ENCODE data around the gene GTPBP4.

GTPBP4 gene

GRCh38 chr10:955127-955819, 33.0 kb upstream of the GTPBP4 start:
- H3K4me1 ChIP-seq (ENCODE audit: insufficient read depth, low read length): no peaks in the 10 kb centered on the region
- no peaks in the 10 kb centered on the region for H3K36me3 ChIP-seq (ENCODE audit: insufficient read depth, low read length)
- H3K9me3 ChIP-seq (ENCODE audit: low read length): no peaks in the 10 kb centered on the region
- no peak overlapping the region for H3K27ac ChIP-seq (ENCODE audit: low read depth, low read length)
- H3K4me3 ChIP-seq (ENCODE audit: low read depth in 1 of 2, low read length in 2 of 2): no peak overlapping the region
- H3K27me3 ChIP-seq (ENCODE audit: control insufficient read depth in 1 of 2, insufficient read depth in 2 of 2, low read length in 2 of 2): no peaks in the 10 kb centered on the region
- no peak overlapping the region for H3K9ac ChIP-seq (ENCODE audit: low read length)

GRCh38 chr10:955820-956217, 32.4 kb upstream of the GTPBP4 start:
- no peaks in the 10 kb centered on the region for H3K9me3 ChIP-seq (ENCODE audit: low read length)
- H3K4me1 ChIP-seq (ENCODE audit: insufficient read depth, low read length): no peaks in the 10 kb centered on the region
- H3K9ac ChIP-seq (ENCODE audit: low read length): no peak overlapping the region
- no peak overlapping the region for H3K27ac ChIP-seq (ENCODE audit: low read depth, low read length)
- no peaks in the 10 kb centered on the region for H3K36me3 ChIP-seq (ENCODE audit: insufficient read depth, low read length)
- H3K27me3 ChIP-seq (ENCODE audit: control insufficient read depth in 1 of 2, insufficient read depth in 2 of 2, low read length in 2 of 2): no peaks in the 10 kb centered on the region
- H3K4me3 ChIP-seq (ENCODE audit: low read depth in 1 of 2, low read length in 2 of 2): no peak overlapping the region

DNA sequence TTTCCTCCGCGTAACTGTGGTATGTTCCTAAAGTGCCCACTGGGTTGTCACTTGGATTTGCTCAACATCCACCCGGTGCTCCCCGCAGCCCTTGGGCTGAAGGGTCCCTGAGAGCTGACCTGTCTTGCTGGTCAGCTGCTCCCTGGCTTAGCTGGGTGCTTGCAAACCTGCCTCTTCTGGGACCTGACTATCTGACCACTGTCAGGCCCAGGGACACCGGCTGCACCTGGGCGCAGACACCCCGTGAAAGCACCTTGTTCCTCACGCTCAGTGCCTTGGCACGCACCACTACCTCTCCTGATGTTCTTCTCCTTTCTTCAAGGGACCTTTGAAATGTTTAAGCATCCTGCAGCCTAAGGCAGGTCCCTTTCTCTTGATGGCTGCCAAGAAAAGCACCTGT, 30.1 kb upstream of the GTPBP4 start:
- Histone ChIP-seq H3K9me3 (ENCODE audit: low read length) (no peaks in the 10 kb centered on the region), H3K27ac (ENCODE audit: low read depth, low read length) (no peak overlapping the region), H3K9ac (ENCODE audit: low read length) (no peak overlapping the region), H3K36me3 (ENCODE audit: insufficient read depth, low read length) (no peaks in the 10 kb centered on the region), H3K4me3 (ENCODE audit: low read depth in 1 of 2, low read length in 2 of 2) (no peak overlapping the region), H3K27me3 (ENCODE audit: control insufficient read depth in 1 of 2, insufficient read depth in 2 of 2, low read length in 2 of 2) (no peaks in the 10 kb centered on the region), H3K4me1 (ENCODE audit: insufficient read depth, low read length) (no peaks in the 10 kb centered on the region)

GRCh38 chr10:958856-959255, 29.4 kb upstream of the GTPBP4 start:
- no peak overlapping the region for H3K27ac ChIP-seq (ENCODE audit: low read depth, low read length)
- no peaks in the 10 kb centered on the region for H3K27me3 ChIP-seq (ENCODE audit: control insufficient read depth in 1 of 2, insufficient read depth in 2 of 2, low read length in 2 of 2)
- no peak overlapping the region for H3K9ac ChIP-seq (ENCODE audit: low read length)
- H3K9me3 ChIP-seq (ENCODE audit: low read length): no peaks in the 10 kb centered on the region
- no peak overlapping the region for H3K4me3 ChIP-seq (ENCODE audit: low read depth in 1 of 2, low read length in 2 of 2)
- H3K4me1 ChIP-seq (ENCODE audit: insufficient read depth, low read length): no peaks in the 10 kb centered on the region
- no peaks in the 10 kb centered on the region for H3K36me3 ChIP-seq (ENCODE audit: insufficient read depth, low read length)

DNA sequence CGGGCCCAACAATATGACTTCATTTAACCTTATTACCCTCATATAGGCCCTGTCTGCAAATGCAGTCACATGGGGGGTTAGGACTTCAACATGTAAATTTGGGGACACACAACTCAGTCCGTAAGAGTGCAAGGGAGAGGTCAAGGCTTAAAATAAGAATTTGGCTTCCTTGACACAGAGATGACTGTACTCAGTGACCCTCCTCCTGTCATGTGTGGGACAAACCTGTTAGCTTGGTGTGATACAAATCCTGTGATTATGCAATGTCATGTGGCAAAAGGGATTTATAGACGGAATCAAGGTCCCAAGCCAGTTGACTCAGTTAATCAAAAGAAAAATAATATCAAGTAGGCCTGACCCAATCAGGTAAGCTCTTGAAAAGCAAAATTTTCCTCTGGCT, 25.9 kb upstream of the GTPBP4 start:
- Histone ChIP-seq H3K4me1 (ENCODE audit: insufficient read depth, low read length) (no peaks in the 10 kb centered on the region), H3K36me3 (ENCODE audit: insufficient read depth, low read length) (no peaks in the 10 kb centered on the region), H3K27me3 (ENCODE audit: control insufficient read depth in 1 of 2, insufficient read depth in 2 of 2, low read length in 2 of 2) (no peaks in the 10 kb centered on the region), H3K4me3 (ENCODE audit: low read depth in 1 of 2, low read length in 2 of 2) (no peak overlapping the region), H3K9ac (ENCODE audit: low read length) (no peak overlapping the region), H3K9me3 (ENCODE audit: low read length) (no peaks in the 10 kb centered on the region), H3K27ac (ENCODE audit: low read depth, low read length) (no peak overlapping the region)

- no peak overlapping the region for H3K4me3 ChIP-seq (ENCODE audit: low read depth in 1 of 2, low read length in 2 of 2)
- no peaks in the 10 kb centered on the region for H3K36me3 ChIP-seq (ENCODE audit: insufficient read depth, low read length)
- H3K4me1 ChIP-seq (ENCODE audit: insufficient read depth, low read length): no peaks in the 10 kb centered on the region
- H3K9me3 ChIP-seq (ENCODE audit: low read length): no peaks in the 10 kb centered on the region
- H3K27me3 ChIP-seq (ENCODE audit: control insufficient read depth in 1 of 2, insufficient read depth in 2 of 2, low read length in 2 of 2): no peaks in the 10 kb centered on the region
- H3K27ac ChIP-seq (ENCODE audit: low read depth, low read length): no peak overlapping the region
- no peak overlapping the region for H3K9ac ChIP-seq (ENCODE audit: low read length)
Observed at GRCh38 chr10:963186-963585, 25.0 kb upstream of the GTPBP4 start.

DNA sequence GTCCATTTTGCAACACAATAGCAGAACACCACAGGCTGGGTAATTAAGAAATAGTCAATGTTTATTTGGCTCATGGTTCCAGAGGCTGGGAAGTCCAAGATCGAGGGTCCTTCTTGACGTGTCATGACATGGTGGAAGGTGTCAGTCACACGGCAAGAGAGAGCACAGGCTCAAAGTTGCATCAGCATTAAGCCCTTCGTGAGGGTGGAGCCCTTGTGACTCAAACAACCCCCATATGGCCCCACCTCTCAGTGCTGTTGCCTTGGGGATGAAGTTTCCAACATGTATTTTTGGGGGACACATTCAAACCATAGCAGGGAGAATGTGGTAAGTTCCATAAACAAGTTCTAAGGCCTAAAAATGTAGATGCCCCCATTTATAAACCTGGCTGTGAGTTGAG, 24.6 kb upstream of the GTPBP4 start:
- Histone ChIP-seq H3K27ac (ENCODE audit: low read depth, low read length) (no peak overlapping the region), H3K9ac (ENCODE audit: low read length) (no peak overlapping the region), H3K36me3 (ENCODE audit: insufficient read depth, low read length) (no peaks in the 10 kb centered on the region), H3K4me1 (ENCODE audit: insufficient read depth, low read length) (no peaks in the 10 kb centered on the region), H3K27me3 (ENCODE audit: control insufficient read depth in 1 of 2, insufficient read depth in 2 of 2, low read length in 2 of 2) (no peaks in the 10 kb centered on the region), H3K9me3 (ENCODE audit: low read length) (no peaks in the 10 kb centered on the region), H3K4me3 (ENCODE audit: low read depth in 1 of 2, low read length in 2 of 2) (no peak overlapping the region)

GRCh38 chr10:964321-964987, 23.8 kb upstream of the GTPBP4 start:
- H3K9ac ChIP-seq (ENCODE audit: low read length): no peak overlapping the region
- H3K27me3 ChIP-seq (ENCODE audit: control insufficient read depth in 1 of 2, insufficient read depth in 2 of 2, low read length in 2 of 2): no peaks in the 10 kb centered on the region
- H3K4me1 ChIP-seq (ENCODE audit: insufficient read depth, low read length): no peaks in the 10 kb centered on the region
- no peak overlapping the region for H3K27ac ChIP-seq (ENCODE audit: low read depth, low read length)
- H3K9me3 ChIP-seq (ENCODE audit: low read length): no peaks in the 10 kb centered on the region
- H3K4me3 ChIP-seq (ENCODE audit: low read depth in 1 of 2, low read length in 2 of 2): no peak overlapping the region
- H3K36me3 ChIP-seq (ENCODE audit: insufficient read depth, low read length): no peaks in the 10 kb centered on the region

GRCh38 chr10:964988-965417, 23.2 kb upstream of the GTPBP4 start:
- no peak overlapping the region for H3K9ac ChIP-seq (ENCODE audit: low read length)
- H3K27ac ChIP-seq (ENCODE audit: low read depth, low read length): no peak overlapping the region
- H3K9me3 ChIP-seq (ENCODE audit: low read length): no peaks in the 10 kb centered on the region
- H3K4me3 ChIP-seq (ENCODE audit: low read depth in 1 of 2, low read length in 2 of 2): no peak overlapping the region
- H3K27me3 ChIP-seq (ENCODE audit: control insufficient read depth in 1 of 2, insufficient read depth in 2 of 2, low read length in 2 of 2): no peaks in the 10 kb centered on the region
- H3K4me1 ChIP-seq (ENCODE audit: insufficient read depth, low read length): no peaks in the 10 kb centered on the region
- no peaks in the 10 kb centered on the region for H3K36me3 ChIP-seq (ENCODE audit: insufficient read depth, low read length)

- no peaks in the 10 kb centered on the region for H3K9me3 ChIP-seq (ENCODE audit: low read length)
- no peaks in the 10 kb centered on the region for H3K36me3 ChIP-seq (ENCODE audit: insufficient read depth, low read length)
- H3K9ac ChIP-seq (ENCODE audit: low read length): no peak overlapping the region
- no peak overlapping the region for H3K4me3 ChIP-seq (ENCODE audit: low read depth in 1 of 2, low read length in 2 of 2)
- peaks cover 9% of the 10 kb centered on the region for H3K4me1 ChIP-seq (ENCODE audit: insufficient read depth, low read length)
- no peak overlapping the region for H3K27ac ChIP-seq (ENCODE audit: low read depth, low read length)
- no peaks in the 10 kb centered on the region for H3K27me3 ChIP-seq (ENCODE audit: control insufficient read depth in 1 of 2, insufficient read depth in 2 of 2, low read length in 2 of 2)
Observed at GRCh38 chr10:966466-967235, 21.6 kb upstream of the GTPBP4 start.

DNA sequence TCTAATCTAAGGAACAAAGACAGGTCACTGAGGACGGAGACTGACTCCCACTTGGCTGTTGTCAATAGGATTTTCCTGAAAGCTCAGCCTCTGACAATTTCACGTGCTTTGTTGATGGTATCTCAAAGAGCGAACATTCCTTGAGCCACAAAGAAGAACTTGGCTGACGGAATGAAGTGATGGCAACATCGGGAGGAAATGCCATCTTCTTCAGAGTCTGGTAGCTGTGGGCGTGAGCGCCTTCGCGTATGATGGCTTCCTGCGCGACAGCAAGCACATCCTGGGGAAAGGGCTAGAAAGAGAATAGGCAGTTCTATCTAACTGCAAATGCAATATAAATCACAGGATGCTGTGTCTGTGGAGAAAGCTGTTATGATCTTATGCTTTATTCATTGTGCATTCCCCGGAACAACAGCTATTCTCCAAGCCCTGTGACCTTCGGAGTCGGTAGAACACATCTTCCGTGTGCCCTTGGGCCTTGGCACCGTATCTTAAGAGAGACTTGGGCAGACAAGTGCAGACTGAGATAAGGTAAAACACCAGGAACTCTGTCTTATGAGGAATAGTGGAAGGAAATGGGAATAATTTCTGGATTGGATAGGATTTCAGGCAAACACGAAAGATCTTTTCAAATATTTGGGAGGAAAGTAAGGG, 19.6 kb upstream of the GTPBP4 start:
- H3K27ac ChIP-seq (ENCODE audit: low read depth, low read length): no peak overlapping the region
- H3K4me1 ChIP-seq (ENCODE audit: insufficient read depth, low read length): peaks cover 9% of the 10 kb centered on the region
- no peaks in the 10 kb centered on the region for H3K36me3 ChIP-seq (ENCODE audit: insufficient read depth, low read length)
- no peaks in the 10 kb centered on the region for H3K27me3 ChIP-seq (ENCODE audit: control insufficient read depth in 1 of 2, insufficient read depth in 2 of 2, low read length in 2 of 2)
- no peak overlapping the region for H3K4me3 ChIP-seq (ENCODE audit: low read depth in 1 of 2, low read length in 2 of 2)
- no peak overlapping the region for H3K9ac ChIP-seq (ENCODE audit: low read length)
- H3K9me3 ChIP-seq (ENCODE audit: low read length): no peaks in the 10 kb centered on the region
